CD4-positive, alpha-beta T cell treated with Interferon alpha-2 for 1 hour (primary cell): Measurements from ENCODE around the gene MYO18B.

Source experiments
- DNase-seq, 2 donors: peaks; one replicate each; pipeline ENCODE4 v3.0.0-alpha.2; 2020 to 2022

Gene MYO18B

GRCh38 chr22:25829808-25830777, 88.1 kb downstream of the MYO18B start:
- no peak for DNase-seq

- DNase-seq, result no peak
Measured at GRCh38 chr22:25833091-25833490, 91.1 kb downstream of the MYO18B start.

- DNase-seq, result no peak
Measured at GRCh38 chr22:25833676-25834075, 91.7 kb downstream of the MYO18B start.

- DNase-seq, result no peak
Measured at GRCh38 chr22:25834490-25834889, 92.5 kb downstream of the MYO18B start.

- no peak for DNase-seq
Measured at GRCh38 chr22:25835348-25835747, 93.4 kb downstream of the MYO18B start.

- DNase-seq, result no peak
Measured at GRCh38 chr22:25837288-25837900, 95.4 kb downstream of the MYO18B start.

- DNase-seq, result no peak
Measured at GRCh38 chr22:25838960-25839741, 97.2 kb downstream of the MYO18B start.

GRCh38 chr22:25839755-25840154, 97.8 kb downstream of the MYO18B start:
- no peak for DNase-seq

- no peak for DNase-seq
Measured at GRCh38 chr22:25840167-25840566, 98.2 kb downstream of the MYO18B start.

- DNase-seq, result no peak
Measured at GRCh38 chr22:25840891-25841290, 98.9 kb downstream of the MYO18B start.

- DNase-seq, result no peak
Measured at GRCh38 chr22:25841775-25842174, 99.8 kb downstream of the MYO18B start.

GRCh38 chr22:25843660-25844405, 101.8 kb downstream of the MYO18B start:
- no peak for DNase-seq

- no peak for DNase-seq
Measured at GRCh38 chr22:25844601-25845000, 102.6 kb downstream of the MYO18B start.

GRCh38 chr22:25845985-25846745, 104.2 kb downstream of the MYO18B start:
- DNase-seq, result no peak

- DNase-seq, result no peak
Measured at GRCh38 chr22:25847451-25847850, 105.5 kb downstream of the MYO18B start.

GRCh38 chr22:25848954-25849353, 107.0 kb downstream of the MYO18B start:
- no peak for DNase-seq

- DNase-seq, result no peak
Measured at GRCh38 chr22:25849522-25849921, 107.5 kb downstream of the MYO18B start.

- DNase-seq, result no peak
Measured at GRCh38 chr22:25852223-25852622, 110.2 kb downstream of the MYO18B start.

GRCh38 chr22:25853078-25853477, 111.1 kb downstream of the MYO18B start:
- DNase-seq, result no peak

- DNase-seq, result no peak
Measured at GRCh38 chr22:25853501-25854284, 111.7 kb downstream of the MYO18B start.

- DNase-seq, result no peak
Measured at GRCh38 chr22:25869771-25870170, 127.8 kb downstream of the MYO18B start.
